Stimulated activated CD8-positive, alpha-beta memory T cell treated with anti-CD3 and anti-CD28 coated beads, Interleukin-15, amount 100 ng/mL, for 4 hours (primary cell): ENCODE measurements around the gene NT5DC3.

Source experiments
- DNase-seq, 2 donors: peaks; one replicate each; pipeline ENCODE4 v3.0.0-alpha.2; 2020; ENCODE audit warnings: low read depth in 2 of 2

The NT5DC3 gene

GRCh38 chr12:103833095-103833775 lies 7.8 kb downstream of the NT5DC3 start:
- DNase-seq: no peak

- no peak for DNase-seq
Measured at GRCh38 chr12:103832048-103832997, 8.7 kb downstream of the NT5DC3 start.

- no peak for DNase-seq
Measured at GRCh38 chr12:103830730-103831320, 10.2 kb downstream of the NT5DC3 start.

- no peak for DNase-seq
Measured at GRCh38 chr12:103830025-103830725, 10.9 kb downstream of the NT5DC3 start.

GRCh38 chr12:103829092-103829491 lies 11.9 kb downstream of the NT5DC3 start:
- no peak for DNase-seq

- no peak for DNase-seq
Measured at GRCh38 chr12:103827911-103828391, 13.1 kb downstream of the NT5DC3 start.

GRCh38 chr12:103824845-103825244 lies 16.2 kb downstream of the NT5DC3 start:
- DNase-seq: no peak

- DNase-seq: no peak
Measured at GRCh38 chr12:103824290-103824689, 16.7 kb downstream of the NT5DC3 start.

- no peak for DNase-seq
Measured at GRCh38 chr12:103823871-103824270, 17.2 kb downstream of the NT5DC3 start.

GRCh38 chr12:103821773-103822172 lies 19.3 kb downstream of the NT5DC3 start:
- DNase-seq: no peak

GRCh38 chr12:103820881-103821489 lies 20.0 kb downstream of the NT5DC3 start:
- DNase-seq: no peak

- no peak for DNase-seq
Measured at GRCh38 chr12:103820361-103820760, 20.7 kb downstream of the NT5DC3 start.

- DNase-seq: no peak
Measured at GRCh38 chr12:103819892-103820291, 21.1 kb downstream of the NT5DC3 start.

- no peak for DNase-seq
Measured at GRCh38 chr12:103819312-103819711, 21.7 kb downstream of the NT5DC3 start.

- DNase-seq: no peak
Measured at GRCh38 chr12:103817791-103818190, 23.2 kb downstream of the NT5DC3 start.

- no peak for DNase-seq
Measured at GRCh38 chr12:103816663-103817062, 24.4 kb downstream of the NT5DC3 start.

- no peak for DNase-seq
Measured at GRCh38 chr12:103814436-103814835, 26.6 kb downstream of the NT5DC3 start.

- DNase-seq: no peak
Measured at GRCh38 chr12:103813949-103814348, 27.1 kb downstream of the NT5DC3 start.

- no peak for DNase-seq
Measured at GRCh38 chr12:103813426-103813825, 27.6 kb downstream of the NT5DC3 start.

GRCh38 chr12:103812789-103813188 lies 28.2 kb downstream of the NT5DC3 start:
- no peak for DNase-seq

GRCh38 chr12:103811791-103812190 lies 29.2 kb downstream of the NT5DC3 start:
- no peak for DNase-seq
